GM23338 (cell line): ENCODE measurements around the gene TNS3. TPM values are rescaled to one million over a fixed set of nuclear protein-coding genes. Genes with fewer than 3 reads are reported as not detected.

ENCODE experiments used
- ATAC-seq: fragments of 200-7000 bp; cut with Tn5 transposase; 3 replicates; pipeline ENCODE4 v1.9.1; 2020
- DNase-seq: peaks from one replicate; pipeline ENCODE4 v3.0.0-alpha.2; 2015; ENCODE audit warnings: low spot score
- H2AFZ ChIP-seq: fragments of 200-600 bp; sonication (generic); 2 replicates; pipeline ENCODE4 v1.8.0; 2016; ENCODE audit warnings: antibody characterized with exemption, mild to moderate bottlenecking, moderate library complexity
- H3F3A ChIP-seq: fragments of 200-600 bp; sonication (generic); replicated peaks from 2 replicates; pipeline ENCODE4 v1.8.0; 2017; ENCODE audit warnings: antibody characterized with exemption, mixed run types, low read depth
- H3K27ac ChIP-seq: fragments of 200-600 bp; sonication (generic); 2 replicates; pipeline ENCODE4 v1.6.1; 2016; ENCODE audit warnings: low read depth
- H3K27me3 ChIP-seq: fragments of 200-600 bp; sonication (generic); 2 replicates; pipeline ENCODE4 v1.8.0; 2016; ENCODE audit warnings: mild to moderate bottlenecking, mixed run types, moderate library complexity; ENCODE audit not compliant: insufficient read depth
- H3K36me3 ChIP-seq: fragments of 200-600 bp; sonication (generic); 2 replicates; pipeline ENCODE4 v1.8.0; 2016; ENCODE audit warnings: mild to moderate bottlenecking; ENCODE audit not compliant: insufficient read depth
- H3K4me1 ChIP-seq: fragments of 200-600 bp; sonication (generic); 2 replicates; pipeline ENCODE4 v1.8.0; 2016; ENCODE audit warnings: mild to moderate bottlenecking, moderate library complexity; ENCODE audit not compliant: insufficient read depth
- H3K4me2 ChIP-seq: fragments of 200-600 bp; sonication (generic); 2 replicates; pipeline ENCODE4 v1.7.1; 2017; ENCODE audit warnings: mixed run types
- H3K4me3 ChIP-seq: fragments of 200-600 bp; sonication (generic); 2 replicates; pipeline ENCODE4 v1.6.1; 2016; ENCODE audit warnings: mixed run types
- H3K79me2 ChIP-seq: fragments of 200-600 bp; sonication (generic); replicated peaks from 2 replicates; pipeline ENCODE4 v1.8.0; 2017; ENCODE audit warnings: mild to moderate bottlenecking; ENCODE audit not compliant: insufficient read depth
- H3K9me2 ChIP-seq: fragments of 200-600 bp; sonication (generic); 2 replicates; pipeline ENCODE4 v1.8.0; 2017; ENCODE audit not compliant: insufficient read depth
- H4K20me1 ChIP-seq: fragments of 200-600 bp; sonication (generic); replicated peaks from 2 replicates; pipeline ENCODE4 v1.8.0; 2017; ENCODE audit warnings: mild to moderate bottlenecking; ENCODE audit not compliant: insufficient read depth
- H3K27ac Mint-ChIP-seq: 2 replicates; pipeline ENCODE4 v1.8.0; 2020; ENCODE audit warnings: inconsistent platforms, mild to moderate bottlenecking, moderate library complexity, mixed read lengths
- H3K27me3 Mint-ChIP-seq: 3 replicates; pipeline ENCODE4 v1.8.0; 2022; ENCODE audit warnings: low read depth, mild to moderate bottlenecking, moderate library complexity, mixed read lengths, inconsistent platforms; ENCODE audit not compliant: insufficient read depth, poor library complexity
- H3K36me3 Mint-ChIP-seq: 3 replicates; pipeline ENCODE4 v1.8.0; 2021; ENCODE audit warnings: low read depth, mild to moderate bottlenecking, inconsistent platforms, moderate library complexity, mixed read lengths
- H3K4me1 Mint-ChIP-seq: 3 replicates; pipeline ENCODE4 v1.8.0; 2020; ENCODE audit warnings: mild to moderate bottlenecking, inconsistent platforms, mixed read lengths
- H3K4me3 Mint-ChIP-seq: 3 replicates; pipeline ENCODE4 v1.8.0; 2021; ENCODE audit warnings: moderate library complexity, mild to moderate bottlenecking, inconsistent platforms, mixed read lengths
- H3K9me3 Mint-ChIP-seq: 3 replicates; pipeline ENCODE4 v1.8.0; 2020; ENCODE audit warnings: moderate library complexity, mild to moderate bottlenecking, inconsistent platforms, mixed read lengths
- CREB1 ChIP-seq: fragments of 250-450 bp; sonication (Bioruptor Pico); IDR thresholded peaks from 2 replicates; pipeline ENCODE4 v1.5.0; 2020; ENCODE audit warnings: low read depth, mild to moderate bottlenecking, moderate library complexity
- JUNB ChIP-seq: IDR thresholded peaks from one replicate; pipeline ENCODE4 v1.6.1; 2016; ENCODE audit warnings: antibody characterized with exemption; ENCODE audit not compliant: unreplicated experiment
- ZNF331 ChIP-seq: fragments of 250-450 bp; sonication (Bioruptor Pico); IDR thresholded peaks from 2 replicates; pipeline ENCODE4 v1.5.0; 2020; ENCODE audit warnings: low read depth, mild to moderate bottlenecking, moderate library complexity
- polyA plus RNA-seq: library from polyadenylated mRNA; unstranded; fragments of >200 nt; fragmentation: Nextera tagmentation; extraction: Ambion mirVana; gene quantifications from 2 replicates; pipeline ENCODE4 v1.2.1, GENCODE V29; 2016
- total RNA-seq: library from RNA; depleted of rRNA; stranded (reverse); fragments of >200 nt; shearing (Covaris generic); gene quantifications from 2 replicates; pipeline ENCODE4 v1.2.3, GENCODE V29; 2014
- TF ChIP-seq, protein P1 (sequence below): fragments of 250-450 bp; sonication (Bioruptor Pico); IDR thresholded peaks from 2 replicates; pipeline ENCODE4 v1.5.0; 2020; ENCODE audit warnings: mild to moderate bottlenecking, moderate library complexity

Gene TNS3
- total and polyA plus RNA-seq, 2 experiments from 2014 or later: 6.2 to 28.7 TPM

- TF ChIP-seq, protein P1, sequence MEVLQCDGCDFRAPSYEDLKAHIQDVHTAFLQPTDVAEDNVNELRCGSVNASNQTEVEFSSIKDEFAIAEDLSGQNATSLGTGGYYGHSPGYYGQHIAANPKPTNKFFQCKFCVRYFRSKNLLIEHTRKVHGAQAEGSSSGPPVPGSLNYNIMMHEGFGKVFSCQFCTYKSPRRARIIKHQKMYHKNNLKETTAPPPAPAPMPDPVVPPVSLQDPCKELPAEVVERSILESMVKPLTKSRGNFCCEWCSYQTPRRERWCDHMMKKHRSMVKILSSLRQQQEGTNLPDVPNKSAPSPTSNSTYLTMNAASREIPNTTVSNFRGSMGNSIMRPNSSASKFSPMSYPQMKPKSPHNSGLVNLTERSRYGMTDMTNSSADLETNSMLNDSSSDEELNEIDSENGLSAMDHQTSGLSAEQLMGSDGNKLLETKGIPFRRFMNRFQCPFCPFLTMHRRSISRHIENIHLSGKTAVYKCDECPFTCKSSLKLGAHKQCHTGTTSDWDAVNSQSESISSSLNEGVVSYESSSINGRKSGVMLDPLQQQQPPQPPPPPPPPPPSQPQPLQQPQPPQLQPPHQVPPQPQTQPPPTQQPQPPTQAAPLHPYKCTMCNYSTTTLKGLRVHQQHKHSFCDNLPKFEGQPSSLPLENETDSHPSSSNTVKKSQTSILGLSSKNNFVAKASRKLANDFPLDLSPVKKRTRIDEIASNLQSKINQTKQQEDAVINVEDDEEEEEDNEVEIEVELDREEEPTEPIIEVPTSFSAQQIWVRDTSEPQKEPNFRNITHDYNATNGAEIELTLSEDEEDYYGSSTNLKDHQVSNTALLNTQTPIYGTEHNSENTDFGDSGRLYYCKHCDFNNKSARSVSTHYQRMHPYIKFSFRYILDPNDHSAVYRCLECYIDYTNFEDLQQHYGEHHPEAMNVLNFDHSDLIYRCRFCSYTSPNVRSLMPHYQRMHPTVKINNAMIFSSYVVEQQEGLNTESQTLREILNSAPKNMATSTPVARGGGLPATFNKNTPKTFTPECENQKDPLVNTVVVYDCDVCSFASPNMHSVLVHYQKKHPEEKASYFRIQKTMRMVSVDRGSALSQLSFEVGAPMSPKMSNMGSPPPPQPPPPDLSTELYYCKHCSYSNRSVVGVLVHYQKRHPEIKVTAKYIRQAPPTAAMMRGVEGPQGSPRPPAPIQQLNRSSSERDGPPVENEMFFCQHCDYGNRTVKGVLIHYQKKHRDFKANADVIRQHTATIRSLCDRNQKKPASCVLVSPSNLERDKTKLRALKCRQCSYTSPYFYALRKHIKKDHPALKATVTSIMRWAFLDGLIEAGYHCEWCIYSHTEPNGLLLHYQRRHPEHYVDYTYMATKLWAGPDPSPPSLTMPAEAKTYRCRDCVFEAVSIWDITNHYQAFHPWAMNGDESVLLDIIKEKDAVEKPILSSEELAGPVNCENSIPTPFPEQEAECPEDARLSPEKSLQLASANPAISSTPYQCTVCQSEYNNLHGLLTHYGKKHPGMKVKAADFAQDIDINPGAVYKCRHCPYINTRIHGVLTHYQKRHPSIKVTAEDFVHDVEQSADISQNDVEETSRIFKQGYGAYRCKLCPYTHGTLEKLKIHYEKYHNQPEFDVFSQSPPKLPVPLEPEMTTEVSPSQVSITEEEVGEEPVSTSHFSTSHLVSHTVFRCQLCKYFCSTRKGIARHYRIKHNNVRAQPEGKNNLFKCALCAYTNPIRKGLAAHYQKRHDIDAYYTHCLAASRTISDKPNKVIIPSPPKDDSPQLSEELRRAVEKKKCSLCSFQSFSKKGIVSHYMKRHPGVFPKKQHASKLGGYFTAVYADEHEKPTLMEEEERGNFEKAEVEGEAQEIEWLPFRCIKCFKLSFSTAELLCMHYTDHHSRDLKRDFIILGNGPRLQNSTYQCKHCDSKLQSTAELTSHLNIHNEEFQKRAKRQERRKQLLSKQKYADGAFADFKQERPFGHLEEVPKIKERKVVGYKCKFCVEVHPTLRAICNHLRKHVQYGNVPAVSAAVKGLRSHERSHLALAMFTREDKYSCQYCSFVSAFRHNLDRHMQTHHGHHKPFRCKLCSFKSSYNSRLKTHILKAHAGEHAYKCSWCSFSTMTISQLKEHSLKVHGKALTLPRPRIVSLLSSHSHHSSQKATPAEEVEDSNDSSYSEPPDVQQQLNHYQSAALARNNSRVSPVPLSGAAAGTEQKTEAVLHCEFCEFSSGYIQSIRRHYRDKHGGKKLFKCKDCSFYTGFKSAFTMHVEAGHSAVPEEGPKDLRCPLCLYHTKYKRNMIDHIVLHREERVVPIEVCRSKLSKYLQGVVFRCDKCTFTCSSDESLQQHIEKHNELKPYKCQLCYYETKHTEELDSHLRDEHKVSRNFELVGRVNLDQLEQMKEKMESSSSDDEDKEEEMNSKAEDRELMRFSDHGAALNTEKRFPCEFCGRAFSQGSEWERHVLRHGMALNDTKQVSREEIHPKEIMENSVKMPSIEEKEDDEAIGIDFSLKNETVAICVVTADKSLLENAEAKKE (CRISPR knock-in tag): no peak
Measured at GRCh38 chr7:47516386-47516785, 65.5 kb downstream of the TNS3 start (continued).

DNA sequence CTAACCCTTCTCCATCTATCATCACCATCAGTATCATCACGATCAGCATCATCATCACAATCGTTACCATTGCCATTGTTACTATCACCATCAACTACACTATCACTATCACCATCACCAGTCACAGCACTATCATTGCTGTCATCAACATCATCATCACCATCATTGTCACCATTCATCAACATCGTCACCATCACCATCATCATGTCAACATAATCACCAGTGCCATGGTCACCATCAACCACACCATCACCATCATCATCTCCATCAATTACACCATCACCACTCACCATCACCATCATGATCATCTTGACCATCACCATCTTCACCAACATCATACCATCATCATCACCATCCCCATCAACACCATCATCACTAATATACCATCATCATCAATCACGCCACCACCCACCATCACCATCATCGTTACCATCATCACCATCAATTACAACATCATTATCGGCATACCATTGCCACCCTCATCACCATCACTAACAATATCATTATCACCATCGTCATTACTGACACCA is 66.5 kb downstream of the TNS3 start:
- no peak overlapping the region for H3K27ac ChIP-seq
- H3K9me2 ChIP-seq: peaks cover 11% of the 10 kb centered on the region
- no peak for TF ChIP-seq ZNF331 (CRISPR knock-in tag)
- no peak for TF ChIP-seq JUNB
- TF ChIP-seq CREB1 (CRISPR knock-in tag): no peak
- H3K79me2 ChIP-seq: peaks cover 25% of the 10 kb centered on the region
- H3K4me1 ChIP-seq: no peaks in the 10 kb centered on the region
- H4K20me1 ChIP-seq: peaks cover 5% of the 10 kb centered on the region; the same call in 1 of the 2 replicates
- no peaks in the 10 kb centered on the region for H3K27me3 ChIP-seq
- no peaks in the 10 kb centered on the region for H3F3A ChIP-seq
- no peak overlapping the region for H3K4me3 ChIP-seq
- no peak overlapping the region for H3K4me2 ChIP-seq
- Mint-ChIP-seq H3K4me1 (peaks cover 11% of the 10 kb centered on the region), H3K9me3 (no peaks in the 10 kb centered on the region), H3K27ac (no peak overlapping the region), H3K36me3 (peaks cover 4% of the 10 kb centered on the region; the same call in 1 of the 3 replicates), H3K27me3 (peaks cover 6% of the 10 kb centered on the region), H3K4me3 (no peak overlapping the region)
- no peak overlapping the region for H2AFZ ChIP-seq
- peaks cover 4% of the 10 kb centered on the region; the same call in 1 of the 2 replicates for H3K36me3 ChIP-seq
- DNase-seq: no peak
- no peak for ATAC-seq
